Ishikawa (cell line): ENCODE data around the gene DAAM1.

Experiments used
- CEBPB ChIP-seq: IDR thresholded peaks from 2 replicates; pipeline ENCODE4 v1.6.1; 2012
- CREB1 ChIP-seq: IDR thresholded peaks from 2 replicates; pipeline ENCODE4 v1.6.1; 2012; ENCODE audit warnings: low read depth
- EGR1 ChIP-seq: IDR thresholded peaks from 2 replicates; pipeline ENCODE4 v1.6.1; 2012
- EP300 ChIP-seq: IDR thresholded peaks from 2 replicates; pipeline ENCODE4 v1.6.1; 2012; ENCODE audit warnings: borderline replicate concordance
- FOXM1 ChIP-seq: IDR thresholded peaks from 2 replicates; pipeline ENCODE4 v1.6.1; 2012; ENCODE audit warnings: low read depth, borderline replicate concordance
- MAX ChIP-seq: IDR thresholded peaks from 2 replicates; pipeline ENCODE4 v1.6.1; 2012
- NFIC ChIP-seq: IDR thresholded peaks from 2 replicates; pipeline ENCODE4 v1.6.1; 2012
- RAD21 ChIP-seq: IDR thresholded peaks from 2 replicates; pipeline ENCODE4 v1.6.1; 2012; ENCODE audit warnings: low read depth
- TAF1 ChIP-seq: IDR thresholded peaks from 2 replicates; pipeline ENCODE4 v1.6.1; 2012; ENCODE audit warnings: low read depth, mild to moderate bottlenecking
- TCF12 ChIP-seq: IDR thresholded peaks from 2 replicates; pipeline ENCODE4 v1.6.1; 2012; ENCODE audit warnings: low read depth
- TEAD4 ChIP-seq: IDR thresholded peaks from 2 replicates; pipeline ENCODE4 v1.6.1; 2012
- YY1 ChIP-seq: IDR thresholded peaks from 2 replicates; pipeline ENCODE4 v1.6.1; 2012; ENCODE audit warnings: low read depth
- ZBTB7A ChIP-seq: IDR thresholded peaks from 2 replicates; pipeline ENCODE4 v1.6.1; 2012; ENCODE audit warnings: low read depth
- TF ChIP-seq, protein P1 (sequence below): IDR thresholded peaks from 2 replicates; pipeline ENCODE4 v1.6.1; 2012
- TF ChIP-seq, protein P2 (sequence below): IDR thresholded peaks from 2 replicates; pipeline ENCODE4 v1.6.1; 2012; ENCODE audit warnings: low read depth, mild to moderate bottlenecking

DAAM1 gene

GRCh38 chr14:59342516-59343484 is 154.3 kb downstream of the DAAM1 start:
- TF ChIP-seq NFIC (peak; percentile 53; the same call in 1 of the 2 replicates), TCF12 (peak; percentile 76; the same call in 1 of the 2 replicates), RAD21 (no peak; the same call in 1 of the 2 replicates), EP300 (peak; percentile 76; the same call in 1 of the 2 replicates), YY1 (no peak), TEAD4 (peak; percentile 61), EGR1 (no peak), MAX (peak; percentile 90), CREB1 (no peak), ZBTB7A (no peak), CEBPB (no peak), TAF1 (no peak), FOXM1 (peak; percentile 59; the same call in 1 of the 2 replicates)
- TF ChIP-seq, protein P1, sequence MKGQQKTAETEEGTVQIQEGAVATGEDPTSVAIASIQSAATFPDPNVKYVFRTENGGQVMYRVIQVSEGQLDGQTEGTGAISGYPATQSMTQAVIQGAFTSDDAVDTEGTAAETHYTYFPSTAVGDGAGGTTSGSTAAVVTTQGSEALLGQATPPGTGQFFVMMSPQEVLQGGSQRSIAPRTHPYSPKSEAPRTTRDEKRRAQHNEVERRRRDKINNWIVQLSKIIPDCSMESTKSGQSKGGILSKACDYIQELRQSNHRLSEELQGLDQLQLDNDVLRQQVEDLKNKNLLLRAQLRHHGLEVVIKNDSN, result peak; percentile 46
- TF ChIP-seq, protein P2, sequence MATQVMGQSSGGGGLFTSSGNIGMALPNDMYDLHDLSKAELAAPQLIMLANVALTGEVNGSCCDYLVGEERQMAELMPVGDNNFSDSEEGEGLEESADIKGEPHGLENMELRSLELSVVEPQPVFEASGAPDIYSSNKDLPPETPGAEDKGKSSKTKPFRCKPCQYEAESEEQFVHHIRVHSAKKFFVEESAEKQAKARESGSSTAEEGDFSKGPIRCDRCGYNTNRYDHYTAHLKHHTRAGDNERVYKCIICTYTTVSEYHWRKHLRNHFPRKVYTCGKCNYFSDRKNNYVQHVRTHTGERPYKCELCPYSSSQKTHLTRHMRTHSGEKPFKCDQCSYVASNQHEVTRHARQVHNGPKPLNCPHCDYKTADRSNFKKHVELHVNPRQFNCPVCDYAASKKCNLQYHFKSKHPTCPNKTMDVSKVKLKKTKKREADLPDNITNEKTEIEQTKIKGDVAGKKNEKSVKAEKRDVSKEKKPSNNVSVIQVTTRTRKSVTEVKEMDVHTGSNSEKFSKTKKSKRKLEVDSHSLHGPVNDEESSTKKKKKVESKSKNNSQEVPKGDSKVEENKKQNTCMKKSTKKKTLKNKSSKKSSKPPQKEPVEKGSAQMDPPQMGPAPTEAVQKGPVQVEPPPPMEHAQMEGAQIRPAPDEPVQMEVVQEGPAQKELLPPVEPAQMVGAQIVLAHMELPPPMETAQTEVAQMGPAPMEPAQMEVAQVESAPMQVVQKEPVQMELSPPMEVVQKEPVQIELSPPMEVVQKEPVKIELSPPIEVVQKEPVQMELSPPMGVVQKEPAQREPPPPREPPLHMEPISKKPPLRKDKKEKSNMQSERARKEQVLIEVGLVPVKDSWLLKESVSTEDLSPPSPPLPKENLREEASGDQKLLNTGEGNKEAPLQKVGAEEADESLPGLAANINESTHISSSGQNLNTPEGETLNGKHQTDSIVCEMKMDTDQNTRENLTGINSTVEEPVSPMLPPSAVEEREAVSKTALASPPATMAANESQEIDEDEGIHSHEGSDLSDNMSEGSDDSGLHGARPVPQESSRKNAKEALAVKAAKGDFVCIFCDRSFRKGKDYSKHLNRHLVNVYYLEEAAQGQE, result no peak

DNA sequence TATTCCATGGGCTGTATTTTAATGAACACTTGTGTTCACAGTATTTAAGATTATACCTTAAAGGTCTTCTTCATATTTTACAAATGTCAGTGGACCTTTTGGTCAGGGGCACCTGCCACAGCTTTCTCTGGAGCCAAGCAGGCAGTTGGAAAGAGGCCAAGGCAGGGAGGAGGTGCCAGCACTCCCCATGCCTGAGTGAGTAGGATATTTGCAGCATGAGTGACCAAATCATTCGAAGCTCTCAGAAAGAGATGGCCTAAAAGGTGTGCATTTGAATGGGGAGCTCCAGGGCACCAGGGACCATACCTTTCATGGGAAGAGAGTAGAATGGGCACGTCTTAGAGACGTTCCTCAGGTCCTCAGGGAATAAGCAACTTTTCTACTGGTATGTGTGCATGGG is 155.1 kb downstream of the DAAM1 start:
- TF ChIP-seq RAD21 (no peak), CEBPB (no peak), EP300 (peak; percentile 76; the same call in 1 of the 2 replicates), CREB1 (no peak), TEAD4 (peak; percentile 73), ZBTB7A (no peak), YY1 (0 out of 2 replicates have a peak, but pooled peaks have one; percentile 18), FOXM1 (no peak), MAX (peak; percentile 92), NFIC (peak; percentile 95), TCF12 (peak; percentile 66), EGR1 (no peak), TAF1 (no peak)
- TF ChIP-seq, protein P1, result no peak
- TF ChIP-seq, protein P2, result no peak

DNA sequence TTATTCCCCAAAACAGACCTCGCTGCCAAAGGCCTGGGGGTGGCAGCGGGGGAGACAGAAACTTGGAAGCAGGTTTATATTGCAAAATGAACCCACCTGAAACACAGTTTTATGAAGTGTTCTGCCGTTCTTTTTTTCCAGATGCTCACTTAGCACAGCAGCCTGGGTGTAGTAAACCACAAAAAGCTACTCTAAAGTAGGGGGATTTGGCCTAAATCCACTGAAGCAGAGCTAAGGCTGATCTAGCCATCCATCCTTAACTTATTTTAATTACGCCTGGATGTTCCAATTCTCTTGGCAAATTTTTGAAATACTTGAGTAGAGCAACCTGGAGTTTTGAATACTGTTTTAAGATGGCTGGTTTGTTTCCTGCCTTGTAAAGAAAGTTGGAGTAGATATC is 155.5 kb downstream of the DAAM1 start:
- TF ChIP-seq TEAD4, result 0 out of 2 replicates have a peak, but pooled peaks have one; percentile 27
- no peak for TF ChIP-seq FOXM1

- TF ChIP-seq TCF12 (no peak), ZBTB7A (no peak), RAD21 (no peak), TAF1 (no peak), EGR1 (no peak), TEAD4 (no peak)
- TF ChIP-seq, protein P2, result no peak
- TF ChIP-seq, protein P1, result no peak
These were observed 156.4 kb downstream of the DAAM1 start for GRCh38 chr14:59344691-59345455.
